ENCODE measurements around the gene SNTA1. TPM values are rescaled to one million over a fixed set of nuclear protein-coding genes. Genes with fewer than 3 reads are reported as not detected.

SNTA1 gene
- total and polyA plus RNA-seq, 9 of the 15 experiments (the other 6 are each of a cell fraction or from before 2014, with no cell fraction given): 1.2 to 40.8 (median 20.3) TPM

- TF ChIP-seq ARID3A (IDR thresholded peaks at IDR 0.05; ENCODE audit: borderline replicate concordance, low read depth, low read length) (no peak; the same call in 1 of the 2 replicates), ZNF696 (CRISPR knock-in tag; conservative IDR thresholded peaks at IDR 0.05) (no peak), TFAP4 (CRISPR knock-in tag; IDR thresholded peaks at IDR 0.05; ENCODE audit: borderline replicate concordance) (peak; percentile 68; the same call in 1 of the 2 replicates), HMGXB4 (CRISPR knock-in tag; IDR thresholded peaks at IDR 0.05) (no peak), WHSC1 (IDR thresholded peaks at IDR 0.05; ENCODE audit: low read length) (no peak), U2AF2 (optimal IDR thresholded peaks at IDR 0.05; ENCODE audit: low read depth, low read length) (no peak), NFRKB (IDR thresholded peaks at IDR 0.05; ENCODE audit: low read depth) (no peak), ZHX1 (conservative IDR thresholded peaks at IDR 0.05; ENCODE audit: low read length) (no peak), ARNT (IDR thresholded peaks at IDR 0.05) (peak in 1 of 2 experiments; percentile 74; a peak in 2 of 4 replicates), SMARCE1 (IDR thresholded peaks at IDR 0.05) (peak; percentile 71), ZZZ3 (IDR thresholded peaks at IDR 0.05) (no peak), TEAD4 (IDR thresholded peaks at IDR 0.05; ENCODE audit: low read length) (peak; percentile 98), TEAD4 (CRISPR knock-in tag; IDR thresholded peaks at IDR 0.05; ENCODE audit: borderline replicate concordance) (no peak), ZSCAN32 (CRISPR knock-in tag; IDR thresholded peaks at IDR 0.05) (no peak), ZNF589 (CRISPR knock-in tag; IDR thresholded peaks at IDR 0.05; ENCODE audit: low read depth) (peak; percentile 81), ZNF143 (CRISPR knock-in tag; IDR thresholded peaks at IDR 0.05) (no peak), JUN (IDR thresholded peaks at IDR 0.05; ENCODE audit: borderline replicate concordance, low read depth, low read length) (0 out of 2 replicates have a peak, but pooled peaks have one; percentile 35), JUN (CRISPR knock-in tag; IDR thresholded peaks at IDR 0.05; ENCODE audit: borderline replicate concordance) (no peak), PHB2 (IDR thresholded peaks at IDR 0.05; ENCODE audit: low read depth) (peak; percentile 81; the same call in 1 of the 2 replicates), SMAD4 (CRISPR knock-in tag; conservative IDR thresholded peaks at IDR 0.05) (peak; percentile 94), ZNF778 (CRISPR knock-in tag; IDR thresholded peaks at IDR 0.05) (no peak), MYNN (IDR thresholded peaks at IDR 0.05) (peak; percentile 84), MYNN (CRISPR knock-in tag; IDR thresholded peaks at IDR 0.05) (no peak)
These were observed 24.2 kb downstream of the SNTA1 start (continued) for GRCh38 chr20:33419140-33419974.
